ENCODE results near the gene ARSI. TPM values are rescaled to one million over a fixed set of nuclear protein-coding genes. Genes with fewer than 3 reads are reported as not detected.

Gene ARSI
- total and polyA plus RNA-seq, 2 donors (not counting 1 experiment from before 2014, with no cell fraction given), result 5.9 to 12.5 TPM

DNA sequence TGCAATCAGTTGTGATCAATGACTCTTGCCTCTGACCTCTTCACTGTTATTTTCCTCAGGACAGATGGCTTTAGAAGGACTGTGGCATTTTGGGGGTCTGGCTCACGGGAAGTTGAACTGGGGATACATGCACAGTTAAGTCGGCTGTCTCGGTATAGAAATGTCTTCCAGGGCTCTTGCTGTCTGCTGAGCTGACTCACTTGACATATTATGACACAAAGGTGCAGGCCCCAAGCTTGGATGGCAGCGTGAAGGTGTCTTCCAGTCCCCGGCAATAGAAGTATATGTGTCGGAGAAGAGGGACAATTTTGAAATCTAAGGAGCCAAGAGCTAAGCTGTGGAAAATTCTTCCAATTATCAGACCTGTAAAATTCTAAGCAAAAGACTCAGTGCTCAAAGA, 9.8 kb upstream of the ARSI start:
- Histone ChIP-seq H3K27me3 (ENCODE audit: control insufficient read depth, insufficient read depth, low read length) (no peaks in the 10 kb centered on the region), H3K4me1 (ENCODE audit: control insufficient read depth, extremely low read depth, insufficient read depth, low read length) (peaks cover 6% of the 10 kb centered on the region), H4K20me1 (ENCODE audit: control insufficient read depth, extremely low read depth, insufficient read depth, low read length) (no peaks in the 10 kb centered on the region), H2AFZ (ENCODE audit: low read length) (no peak overlapping the region), H3K9me3 (ENCODE audit: control insufficient read depth, insufficient read depth, low read depth, low read length) (no peaks in the 10 kb centered on the region), H3K4me2 (ENCODE audit: extremely low read depth, insufficient read depth, low read length) (no peak overlapping the region), H3K79me2 (ENCODE audit: control insufficient read depth, insufficient read depth, low read length) (no peaks in the 10 kb centered on the region), H3K36me3 (ENCODE audit: control insufficient read depth, insufficient read depth, low read length) (no peaks in the 10 kb centered on the region), H3K4me3 (replicated peaks in 1 of 4; ENCODE audit: control extremely low read depth in 1 of 4, insufficient read depth in 1 of 4, low read depth in 3 of 4, low read length in 4 of 4) (no peak overlapping the region), H3K27ac (ENCODE audit: insufficient read depth, low read length) (no peak overlapping the region), H3K9ac (ENCODE audit: insufficient read depth, low read length) (no peak overlapping the region)
- no peak for DNase-seq (ENCODE audit: low read depth in 2 of 2)
- TF ChIP-seq, protein P1, sequence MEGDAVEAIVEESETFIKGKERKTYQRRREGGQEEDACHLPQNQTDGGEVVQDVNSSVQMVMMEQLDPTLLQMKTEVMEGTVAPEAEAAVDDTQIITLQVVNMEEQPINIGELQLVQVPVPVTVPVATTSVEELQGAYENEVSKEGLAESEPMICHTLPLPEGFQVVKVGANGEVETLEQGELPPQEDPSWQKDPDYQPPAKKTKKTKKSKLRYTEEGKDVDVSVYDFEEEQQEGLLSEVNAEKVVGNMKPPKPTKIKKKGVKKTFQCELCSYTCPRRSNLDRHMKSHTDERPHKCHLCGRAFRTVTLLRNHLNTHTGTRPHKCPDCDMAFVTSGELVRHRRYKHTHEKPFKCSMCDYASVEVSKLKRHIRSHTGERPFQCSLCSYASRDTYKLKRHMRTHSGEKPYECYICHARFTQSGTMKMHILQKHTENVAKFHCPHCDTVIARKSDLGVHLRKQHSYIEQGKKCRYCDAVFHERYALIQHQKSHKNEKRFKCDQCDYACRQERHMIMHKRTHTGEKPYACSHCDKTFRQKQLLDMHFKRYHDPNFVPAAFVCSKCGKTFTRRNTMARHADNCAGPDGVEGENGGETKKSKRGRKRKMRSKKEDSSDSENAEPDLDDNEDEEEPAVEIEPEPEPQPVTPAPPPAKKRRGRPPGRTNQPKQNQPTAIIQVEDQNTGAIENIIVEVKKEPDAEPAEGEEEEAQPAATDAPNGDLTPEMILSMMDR (conservative IDR thresholded peaks at IDR 0.05 in 1 of 2, IDR thresholded peaks at IDR 0.05 in 1 of 2; ENCODE audit: low read depth in 1 of 2, low read length in 2 of 2), result no peak
- no peak for TF ChIP-seq EZH2 (IDR thresholded peaks at IDR 0.05; ENCODE audit: low read length, missing control alignments)

DNA sequence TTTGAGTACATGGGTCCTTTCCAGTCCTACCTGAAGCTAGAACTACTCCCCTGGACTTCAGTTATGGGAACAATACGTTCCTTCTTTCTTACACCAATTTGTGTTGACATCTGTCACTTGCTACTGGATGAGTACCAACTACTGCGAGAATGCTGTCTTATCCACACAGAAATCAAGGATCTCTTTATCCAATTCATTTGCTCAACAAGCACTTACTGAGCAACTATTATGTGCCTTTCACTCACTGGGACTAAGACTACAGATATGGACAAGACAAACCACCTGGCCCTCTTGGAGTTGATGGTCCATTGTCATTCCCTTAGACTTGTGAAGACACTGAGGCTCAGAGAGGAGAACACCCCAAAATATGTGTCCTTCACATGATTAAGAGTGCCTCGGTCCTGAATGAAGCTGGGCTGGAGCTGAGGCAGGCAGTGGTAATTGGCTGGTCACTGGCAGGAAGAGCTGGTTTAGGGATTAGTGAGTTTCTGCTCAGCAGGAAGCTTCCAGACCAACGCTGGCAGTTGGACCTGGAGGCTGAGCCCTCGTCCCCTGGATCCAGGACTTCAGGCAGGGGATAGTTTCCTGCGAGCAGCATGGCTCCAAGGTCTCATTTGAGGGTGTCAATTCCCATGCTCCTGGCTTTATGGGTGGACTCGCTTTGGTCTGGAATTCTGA, 8.4 kb upstream of the ARSI start:
- no peak overlapping the region for H3K4me3 ChIP-seq (replicated peaks in 1 of 4; ENCODE audit: control extremely low read depth in 1 of 4, insufficient read depth in 1 of 4, low read depth in 3 of 4, low read length in 4 of 4)
- H3K79me2 ChIP-seq (ENCODE audit: control insufficient read depth, insufficient read depth, low read length), result no peaks in the 10 kb centered on the region
- no peak for DNase-seq (ENCODE audit: low read depth in 2 of 2)
- no peak overlapping the region for H3K4me2 ChIP-seq (ENCODE audit: extremely low read depth, insufficient read depth, low read length)
- no peak for TF ChIP-seq EZH2 (IDR thresholded peaks at IDR 0.05; ENCODE audit: low read length, missing control alignments)
- TF ChIP-seq, protein P1 (conservative IDR thresholded peaks at IDR 0.05 in 1 of 2, IDR thresholded peaks at IDR 0.05 in 1 of 2; ENCODE audit: low read depth in 1 of 2, low read length in 2 of 2), result no peak
- H2AFZ ChIP-seq (ENCODE audit: low read length), result no peak overlapping the region
- H3K9me3 ChIP-seq (ENCODE audit: control insufficient read depth, insufficient read depth, low read depth, low read length), result no peaks in the 10 kb centered on the region
- no peaks in the 10 kb centered on the region for H3K27me3 ChIP-seq (ENCODE audit: control insufficient read depth, insufficient read depth, low read length)
- H3K4me1 ChIP-seq (ENCODE audit: control insufficient read depth, extremely low read depth, insufficient read depth, low read length), result no peaks in the 10 kb centered on the region
- no peak overlapping the region for H3K9ac ChIP-seq (ENCODE audit: insufficient read depth, low read length)
- no peaks in the 10 kb centered on the region for H3K36me3 ChIP-seq (ENCODE audit: control insufficient read depth, insufficient read depth, low read length)
- no peak overlapping the region for H3K27ac ChIP-seq (ENCODE audit: insufficient read depth, low read length)
- no peaks in the 10 kb centered on the region for H4K20me1 ChIP-seq (ENCODE audit: control insufficient read depth, extremely low read depth, insufficient read depth, low read length)

DNA sequence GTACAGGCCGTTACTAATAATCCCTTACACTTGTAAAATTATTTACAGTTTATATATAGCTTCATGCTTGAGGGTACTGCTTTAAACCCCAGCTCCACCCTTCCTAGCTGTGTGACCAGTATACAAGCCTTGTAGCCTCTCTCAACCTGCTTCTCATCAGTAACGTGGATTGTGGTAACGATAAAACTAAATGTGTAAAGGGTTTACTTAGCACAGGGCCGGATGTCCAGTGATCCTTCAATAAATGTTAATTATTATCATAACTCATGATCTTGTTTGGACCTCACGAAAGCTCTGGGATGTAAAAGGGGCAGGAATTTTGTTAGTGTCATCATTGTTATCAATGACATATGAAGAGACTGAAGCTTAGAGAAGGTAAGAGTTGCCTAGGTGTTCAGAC, 7.5 kb upstream of the ARSI start:
- Histone ChIP-seq H3K36me3 (ENCODE audit: control insufficient read depth, insufficient read depth, low read length) (no peaks in the 10 kb centered on the region), H3K79me2 (ENCODE audit: control insufficient read depth, insufficient read depth, low read length) (no peaks in the 10 kb centered on the region), H2AFZ (ENCODE audit: low read length) (no peak overlapping the region), H3K27me3 (ENCODE audit: control insufficient read depth, insufficient read depth, low read length) (no peaks in the 10 kb centered on the region), H4K20me1 (ENCODE audit: control insufficient read depth, extremely low read depth, insufficient read depth, low read length) (no peaks in the 10 kb centered on the region), H3K4me2 (ENCODE audit: extremely low read depth, insufficient read depth, low read length) (no peak overlapping the region), H3K4me1 (ENCODE audit: control insufficient read depth, extremely low read depth, insufficient read depth, low read length) (peaks cover 4% of the 10 kb centered on the region), H3K9ac (ENCODE audit: insufficient read depth, low read length) (no peak overlapping the region), H3K27ac (ENCODE audit: insufficient read depth, low read length) (no peak overlapping the region), H3K9me3 (ENCODE audit: control insufficient read depth, insufficient read depth, low read depth, low read length) (no peaks in the 10 kb centered on the region), H3K4me3 (replicated peaks in 1 of 4; ENCODE audit: control extremely low read depth in 1 of 4, insufficient read depth in 1 of 4, low read depth in 3 of 4, low read length in 4 of 4) (no peak overlapping the region)
- TF ChIP-seq, protein P1 (conservative IDR thresholded peaks at IDR 0.05 in 1 of 2, IDR thresholded peaks at IDR 0.05 in 1 of 2; ENCODE audit: low read depth in 1 of 2, low read length in 2 of 2), result no peak
- TF ChIP-seq EZH2 (IDR thresholded peaks at IDR 0.05; ENCODE audit: low read length, missing control alignments), result no peak
- no peak for DNase-seq (ENCODE audit: low read depth in 2 of 2)
